ENCODE data around the gene MBTPS1.

The MBTPS1 gene

GRCh38 chr16:84033251-84034195 lies 83.2 kb downstream of the MBTPS1 start:
- no peak for DNase-seq

DNA sequence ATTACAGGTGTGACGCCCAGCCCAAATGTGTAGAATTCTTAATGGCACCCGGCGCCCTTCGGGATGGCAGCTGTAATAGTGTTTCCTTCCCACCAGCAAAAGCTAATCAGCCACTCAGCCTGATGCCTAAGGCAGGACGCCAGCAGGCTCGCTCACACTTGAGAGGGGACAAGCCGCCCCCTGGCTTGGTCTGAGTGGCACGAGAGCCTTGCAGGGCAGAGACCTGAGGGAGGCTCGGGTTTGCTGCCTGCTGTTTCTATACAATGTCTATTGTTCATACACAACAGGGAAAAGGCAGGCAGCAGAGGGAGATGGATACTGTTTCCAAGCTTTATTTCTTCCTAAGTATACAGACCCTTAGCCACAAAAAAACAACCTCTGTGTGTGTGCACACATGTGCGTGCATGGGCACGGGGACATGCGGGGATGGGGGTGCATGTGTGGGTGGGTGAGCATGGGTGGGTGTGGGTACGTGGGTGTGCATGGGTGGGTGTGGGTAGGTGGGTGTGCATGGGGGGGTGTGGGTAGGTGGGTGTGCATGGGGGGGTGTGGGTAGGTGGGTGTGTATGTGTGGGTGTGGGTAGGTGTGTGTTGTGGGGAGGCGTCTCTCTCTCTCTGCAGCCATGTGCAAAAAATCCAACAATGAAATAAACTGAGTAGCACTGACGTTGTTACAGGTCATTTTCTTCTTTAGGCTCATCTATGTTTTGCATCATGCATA lies 84.1 kb downstream of the MBTPS1 start:
- DNase-seq = peak in 2 of 3 experiments; percentile 65 to 89

DNA sequence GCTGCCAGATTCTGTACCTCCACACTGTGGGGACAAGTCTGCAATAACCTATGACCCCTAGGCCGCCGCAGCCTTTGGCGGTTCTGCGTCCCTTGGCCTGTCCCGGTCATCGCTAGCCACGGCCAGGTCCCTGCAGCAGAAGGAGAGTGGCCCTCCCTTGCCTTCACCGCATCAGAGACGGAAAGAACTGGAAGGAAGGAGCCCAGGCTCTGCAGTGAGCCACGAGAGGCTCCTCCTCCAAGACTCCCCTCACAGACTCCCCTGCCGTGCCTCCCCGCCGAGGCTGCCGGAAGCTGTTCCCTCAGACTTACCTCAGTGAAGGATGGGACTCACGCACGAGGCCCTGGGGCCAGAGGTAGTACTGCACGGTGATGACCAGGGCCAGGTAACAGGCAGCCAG lies 85.2 kb downstream of the MBTPS1 start:
- no peak for DNase-seq

DNA sequence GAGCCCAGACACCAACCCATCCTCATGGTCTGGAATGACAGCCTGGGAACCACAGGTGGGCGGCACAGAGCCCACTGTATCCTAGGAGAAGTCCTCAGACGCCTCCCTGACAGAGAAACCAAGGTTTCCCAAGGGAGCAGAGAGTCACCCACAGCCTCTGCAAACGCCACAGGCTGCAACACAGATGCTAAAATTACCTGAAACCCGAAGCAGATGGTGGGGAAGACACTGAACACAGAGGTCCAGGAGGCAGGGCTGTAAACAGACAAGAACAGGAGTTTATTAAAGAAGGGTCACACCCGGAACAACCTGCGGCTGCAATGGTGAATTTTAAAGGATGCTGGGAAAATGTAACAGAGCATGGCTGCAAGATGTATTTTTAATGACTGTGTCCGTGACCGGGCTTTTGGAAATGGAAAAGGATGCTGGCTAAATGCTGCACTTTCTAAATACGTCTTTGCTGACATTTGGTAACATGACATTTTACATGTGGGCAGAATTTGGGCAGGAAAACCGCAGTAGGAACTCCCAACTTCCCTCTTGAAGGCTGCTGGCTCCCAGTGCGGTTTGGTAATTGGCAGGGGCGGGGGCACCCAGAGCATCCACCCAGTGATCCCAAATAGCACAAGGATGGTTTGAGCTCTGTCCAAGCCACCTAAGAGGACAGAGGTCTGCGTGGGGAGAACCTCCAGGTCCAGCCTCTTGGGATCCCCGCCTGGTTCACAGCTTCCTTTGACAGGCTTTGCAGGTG lies 87.3 kb downstream of the MBTPS1 start:
- no peak for DNase-seq

DNA sequence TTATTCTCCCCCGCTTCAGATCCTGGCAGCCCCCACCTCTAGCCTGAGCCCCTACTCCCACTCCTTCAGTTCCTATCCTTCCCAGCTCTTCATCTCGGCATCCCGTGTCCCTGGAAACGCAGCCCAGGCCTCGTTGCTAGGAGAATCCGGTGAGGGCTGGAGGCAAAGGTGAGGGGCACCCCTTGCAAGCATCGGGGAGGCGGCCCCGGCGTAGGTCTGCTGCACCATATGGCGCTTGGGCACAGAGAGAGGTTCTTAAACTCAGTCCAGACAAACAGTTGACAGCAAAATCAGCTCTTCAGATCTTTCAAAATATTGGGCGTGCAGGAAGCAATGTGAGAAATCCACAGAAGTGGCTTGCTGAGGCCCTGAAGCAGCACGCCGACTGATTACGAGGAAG lies 89.1 kb downstream of the MBTPS1 start:
- DNase-seq = peak in 1 of 3 experiments; percentile 6

- no peak for DNase-seq
Observed at GRCh38 chr16:84026606-84027005, 90.1 kb downstream of the MBTPS1 start.

DNA sequence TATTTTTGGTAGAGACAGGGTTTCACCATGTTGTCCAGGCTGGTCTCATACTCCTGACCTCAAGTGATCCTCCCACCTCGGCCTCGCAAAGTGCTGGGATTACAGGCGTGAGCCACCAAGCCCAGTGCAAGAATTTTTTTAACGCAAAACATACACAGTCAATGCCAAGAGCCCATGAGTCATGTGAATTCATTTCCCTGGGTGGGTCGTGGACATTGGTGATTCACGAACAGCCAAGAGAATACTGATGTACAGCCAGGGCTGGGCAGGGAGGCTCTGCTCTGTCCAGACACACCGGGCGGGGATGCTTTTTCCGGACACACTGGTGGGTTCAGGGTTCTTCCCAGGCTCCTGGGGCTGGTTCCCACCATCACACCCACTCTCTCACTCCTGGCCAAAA lies 91.9 kb downstream of the MBTPS1 start:
- DNase-seq = no peak

DNA sequence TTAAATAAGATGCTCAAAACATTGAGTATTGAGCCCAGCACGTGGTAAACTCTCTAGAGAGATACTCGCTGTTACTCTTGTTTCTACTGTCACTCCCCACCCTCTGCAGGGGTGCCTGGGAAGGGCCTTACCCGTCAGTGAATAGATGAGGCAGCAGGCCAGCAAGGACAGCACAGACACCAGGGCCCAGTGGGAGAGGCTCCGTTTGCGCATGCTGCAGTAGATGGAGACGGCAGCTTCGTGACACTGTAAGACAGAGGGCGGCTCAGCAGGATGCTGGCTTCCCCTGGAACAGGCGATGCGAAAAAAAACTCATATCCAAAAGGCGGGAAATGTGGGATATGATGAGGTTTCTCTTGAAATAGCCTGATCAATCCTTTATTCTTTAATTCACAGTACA lies 94.1 kb downstream of the MBTPS1 start:
- DNase-seq = no peak

GRCh38 chr16:84021488-84021887 lies 95.3 kb downstream of the MBTPS1 start:
- DNase-seq = no peak

DNA sequence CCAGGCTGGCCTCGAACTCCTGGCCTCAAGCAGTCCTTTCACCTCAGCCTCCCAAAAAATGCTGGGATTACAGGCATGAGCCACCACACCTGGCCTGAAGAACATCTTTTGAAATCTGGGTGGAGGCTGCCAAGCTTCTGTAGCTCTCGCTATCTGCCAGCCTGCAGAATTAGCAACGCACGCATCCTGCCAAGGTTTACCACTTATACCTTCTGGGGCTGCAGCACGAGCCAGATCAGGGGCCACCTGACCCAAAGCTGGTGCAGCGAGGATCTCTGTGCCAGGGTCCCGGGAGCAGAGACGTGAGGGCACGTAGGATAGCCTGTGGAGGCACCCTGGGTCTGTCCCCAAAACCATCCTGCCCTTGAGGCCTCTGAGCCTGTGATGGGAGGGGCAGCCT lies 96.4 kb downstream of the MBTPS1 start:
- no peak for DNase-seq

- no peak for DNase-seq
Observed at GRCh38 chr16:84018710-84019109, 98.0 kb downstream of the MBTPS1 start.

DNA sequence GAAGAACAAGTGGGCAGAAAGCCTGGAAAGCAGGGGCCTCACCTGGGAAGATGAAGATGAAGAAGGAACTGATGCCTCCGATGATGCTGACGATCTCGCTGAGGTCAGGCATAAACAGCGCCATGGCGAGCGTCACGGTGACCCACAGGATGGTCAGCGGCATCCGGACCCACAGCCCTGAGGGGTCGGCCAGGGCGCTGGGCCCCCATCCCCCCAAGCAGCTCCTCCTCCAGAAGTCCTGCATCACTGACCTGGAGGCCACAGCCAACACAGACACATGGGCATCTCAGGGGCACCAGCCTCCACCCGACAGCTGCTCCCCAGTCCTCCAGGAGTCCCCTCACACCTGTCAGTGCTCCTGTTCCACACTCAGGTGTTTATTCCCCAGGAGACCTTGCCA lies 100.3 kb downstream of the MBTPS1 start:
- DNase-seq = no peak

DNA sequence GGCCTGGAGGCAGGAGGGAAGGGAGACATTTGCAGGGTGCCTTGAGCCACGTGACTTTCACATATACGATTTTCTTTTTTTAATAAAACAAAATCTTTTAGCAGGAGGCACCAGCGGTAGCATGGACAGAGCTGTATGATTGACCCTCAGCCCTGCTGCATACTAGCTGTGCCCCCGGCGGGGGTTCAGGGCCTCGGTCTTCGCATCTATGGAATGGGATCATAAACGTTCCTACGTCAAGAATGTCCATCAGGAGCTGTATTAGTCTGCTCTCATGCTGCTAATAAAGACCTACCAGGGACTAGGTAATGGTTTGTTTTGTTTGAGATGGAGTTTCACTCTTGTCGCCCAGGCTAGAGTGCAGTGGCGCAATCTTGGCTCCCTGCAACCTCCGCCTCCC lies 101.3 kb downstream of the MBTPS1 start:
- no peak for DNase-seq

- no peak for DNase-seq
Observed at GRCh38 chr16:84014570-84015327, 102.0 kb downstream of the MBTPS1 start.

DNA sequence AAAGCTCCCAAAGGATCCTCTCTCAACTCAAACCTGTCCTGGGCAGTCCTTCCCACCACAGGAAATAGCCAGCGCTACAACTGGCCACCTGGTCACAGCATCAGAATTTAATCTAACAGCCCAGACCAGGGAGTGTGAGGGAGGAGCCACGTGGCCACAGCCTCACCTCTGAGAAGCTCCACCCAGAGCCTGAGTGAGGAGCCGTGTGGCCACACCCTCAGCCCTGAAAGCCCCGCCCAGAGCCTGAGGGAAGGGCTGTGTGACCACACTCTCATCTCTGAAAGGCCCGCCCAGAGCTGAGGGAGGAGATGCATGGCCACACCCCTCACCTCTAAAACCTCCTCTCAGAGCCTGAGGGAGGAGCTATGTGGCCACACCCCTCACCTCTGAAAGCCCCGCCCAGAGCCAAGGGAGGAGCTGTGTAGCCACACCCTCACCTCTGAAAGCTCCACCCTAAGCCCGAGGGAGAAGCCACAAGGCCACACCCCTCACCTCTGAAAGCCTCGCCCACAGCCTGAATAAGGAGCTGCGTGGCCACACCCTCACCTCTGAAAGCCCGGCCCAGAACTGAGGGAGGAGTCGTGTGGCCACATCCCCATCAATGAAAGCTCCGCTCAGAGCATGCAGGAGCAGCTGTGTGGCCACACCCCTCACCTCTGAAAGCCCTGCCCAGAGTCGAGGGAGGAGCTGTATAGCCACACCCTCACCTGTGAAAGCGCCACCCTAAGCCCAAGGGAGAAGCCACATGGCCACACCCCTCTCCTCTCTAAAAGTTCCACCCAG lies 102.8 kb downstream of the MBTPS1 start:
- DNase-seq = peak; percentile 43 to 98 (median 55)

DNA sequence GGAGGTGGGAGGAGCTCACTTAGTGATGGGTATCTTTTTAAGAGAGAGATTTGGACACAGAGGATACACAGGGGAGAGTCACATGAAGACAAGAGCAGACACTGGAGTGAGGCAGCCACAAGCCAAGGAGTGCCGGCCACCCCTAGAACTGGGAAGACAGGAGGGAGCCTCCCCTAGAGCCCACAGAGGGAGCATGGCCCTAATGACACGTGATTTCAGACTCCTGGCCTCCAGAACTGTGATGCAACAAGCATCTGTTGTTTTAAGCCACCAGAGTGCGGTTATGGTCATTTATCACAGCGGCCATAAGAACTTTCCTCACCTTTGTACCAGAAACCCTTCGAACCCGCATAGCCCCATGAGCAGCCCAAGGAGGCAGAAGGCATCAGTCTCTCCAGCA lies 107.5 kb downstream of the MBTPS1 start:
- no peak for DNase-seq

DNA sequence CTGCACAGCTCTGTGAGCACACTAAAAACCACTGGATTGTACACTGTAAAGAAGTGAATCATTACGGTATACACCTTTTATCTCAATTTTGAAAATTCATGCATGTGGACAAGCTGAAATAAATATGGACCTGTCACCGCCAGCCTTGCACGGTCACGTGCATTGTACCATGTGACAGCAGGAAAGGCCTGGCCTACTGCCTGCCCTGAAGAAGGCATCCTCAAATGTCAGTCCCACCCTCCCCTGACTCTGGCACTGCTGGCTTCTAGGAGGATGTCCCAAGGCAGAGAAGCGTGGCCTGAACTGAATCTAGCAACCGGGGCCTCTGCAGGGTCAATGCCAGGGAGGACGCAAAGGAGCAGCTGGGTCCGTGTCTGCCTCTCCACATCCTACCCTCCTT lies 108.8 kb downstream of the MBTPS1 start:
- DNase-seq = no peak

DNA sequence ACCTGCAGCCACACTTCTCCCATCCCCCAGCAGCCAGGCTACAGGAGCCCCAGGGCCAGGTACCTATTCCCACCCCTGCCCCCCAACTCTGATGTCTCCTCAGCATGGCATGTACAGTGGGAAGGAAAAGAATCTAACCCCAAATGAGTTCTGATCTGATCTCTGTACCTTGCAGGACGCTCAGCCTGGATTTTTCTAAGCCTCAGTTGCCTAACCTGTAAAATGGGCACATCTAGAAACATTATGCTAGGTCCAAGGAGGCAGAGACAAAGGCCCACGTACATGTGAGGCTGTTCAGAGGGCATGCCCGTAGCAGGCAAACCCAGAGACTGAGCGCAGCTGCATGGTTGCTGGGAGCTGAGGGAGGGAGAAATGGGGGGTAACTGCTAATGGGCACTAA lies 109.2 kb downstream of the MBTPS1 start:
- no peak for DNase-seq

DNA sequence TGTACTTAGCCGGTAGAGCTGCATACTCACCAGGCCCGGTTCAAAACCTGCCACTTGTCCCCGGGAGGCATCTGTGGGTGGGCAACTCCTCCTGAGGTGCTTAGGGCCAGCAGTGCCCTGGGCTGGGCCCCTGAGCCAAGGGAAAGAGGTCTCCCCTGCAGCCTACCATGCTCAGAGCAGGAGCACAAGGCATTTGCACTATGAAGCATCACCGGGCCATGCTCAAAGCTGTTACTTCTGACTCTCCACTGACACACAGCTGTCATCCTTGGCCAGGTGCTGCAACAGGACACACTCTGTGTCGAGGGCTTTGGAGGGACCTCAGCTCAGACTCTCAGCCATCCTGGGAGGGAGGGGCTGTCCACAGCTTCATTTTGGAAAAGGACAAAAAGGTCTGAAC lies 111.4 kb downstream of the MBTPS1 start:
- DNase-seq = peak in 1 of 3 experiments; percentile 1

DNA sequence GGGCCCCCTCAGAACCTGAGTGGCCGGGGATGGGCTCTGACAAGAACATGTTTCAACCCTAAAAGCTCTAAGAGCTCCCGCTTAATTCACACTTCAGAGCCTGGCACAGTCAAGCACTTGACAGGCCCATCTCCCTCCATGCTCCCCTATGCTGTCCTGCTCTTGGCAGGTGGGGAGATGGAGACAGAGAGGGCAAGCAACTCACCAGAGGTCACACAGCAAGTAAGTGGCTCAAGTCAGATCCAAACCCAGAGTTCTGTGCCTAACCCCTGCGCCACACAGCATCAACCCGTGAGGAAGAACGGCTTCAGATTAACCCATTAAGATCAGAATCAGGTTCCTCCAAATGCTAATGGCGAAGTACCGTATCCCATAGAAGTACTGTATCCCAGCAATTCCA lies 112.3 kb downstream of the MBTPS1 start:
- no peak for DNase-seq

All from NCI-H1417 (cell line).